ENCODE measurements around the gene KCNE1.
"Not testable (repeated sequence)": the region's sequence is repeated elsewhere in the genome, so short reads cannot be mapped to it uniquely, and the experiment has no call there.

The KCNE1 gene

DNA sequence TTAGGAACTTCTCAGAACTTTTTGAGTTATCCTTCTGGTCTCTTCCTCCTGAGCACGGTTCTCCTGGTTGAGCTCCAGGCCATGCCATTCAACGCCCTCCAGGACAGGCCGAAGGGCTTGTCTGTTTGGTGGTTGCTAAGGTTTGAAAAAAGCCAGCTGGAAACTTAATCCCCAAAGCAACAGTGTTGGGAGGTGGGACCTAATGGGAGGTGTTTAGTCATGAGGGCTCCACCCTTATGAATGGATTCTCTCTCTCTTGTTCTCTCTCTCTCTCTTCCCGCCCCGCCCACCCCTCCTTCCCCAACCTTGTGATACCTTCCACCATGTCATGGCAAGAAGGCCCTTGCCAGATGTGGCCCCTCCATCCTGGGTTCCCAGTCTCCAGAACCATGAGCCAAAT is 829 bp downstream of the KCNE1 start:
- no peak for DNase-seq

DNA sequence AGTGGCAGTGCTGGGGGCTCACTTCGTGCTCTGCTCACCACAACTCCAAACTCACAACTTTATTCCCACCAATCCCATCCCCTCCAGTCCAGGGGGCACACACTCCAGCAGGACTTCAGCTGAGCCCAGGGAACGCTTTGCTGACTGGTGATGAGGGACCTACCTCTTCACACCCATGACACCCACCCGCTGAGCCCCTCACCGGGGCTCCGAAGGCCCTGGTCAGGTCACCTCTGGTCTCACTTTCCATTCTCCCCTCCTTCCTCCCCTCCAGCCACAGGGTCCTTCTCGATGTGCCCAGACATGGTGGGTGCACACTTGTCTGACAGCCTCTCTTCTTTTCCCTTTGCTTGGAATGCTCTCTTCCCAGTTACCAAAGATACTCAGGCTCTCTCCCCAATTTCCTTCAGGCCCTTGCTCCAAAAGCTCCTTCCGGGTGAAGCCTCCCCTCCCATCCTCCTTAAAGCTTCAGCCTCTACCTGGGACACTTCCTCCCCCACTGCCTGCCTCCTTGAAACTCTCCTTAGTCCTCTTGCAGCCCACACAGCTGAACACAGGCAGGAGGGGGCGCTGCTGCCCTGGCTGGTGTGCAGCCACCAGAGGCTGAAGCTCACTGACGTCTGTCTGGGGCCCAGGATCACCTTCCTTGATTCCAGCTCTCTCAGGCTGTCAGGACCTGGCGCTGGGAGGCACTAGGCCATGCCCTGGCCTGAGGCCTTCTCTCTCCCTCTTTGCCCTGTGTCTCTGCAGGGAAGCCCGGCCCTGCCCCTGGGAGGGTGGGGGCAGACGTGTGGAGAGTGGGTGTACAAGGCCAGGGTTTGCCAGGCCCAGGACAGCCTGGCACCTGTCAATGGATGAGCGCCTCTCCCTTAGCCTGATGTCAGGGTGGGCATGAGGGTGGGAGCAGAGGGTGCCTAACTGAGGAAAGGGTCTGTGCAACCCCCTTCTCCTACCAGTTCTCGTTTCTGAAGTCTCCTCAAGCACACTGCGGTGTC is 1.6 kb downstream of the KCNE1 start:
- no peak for DNase-seq

DNA sequence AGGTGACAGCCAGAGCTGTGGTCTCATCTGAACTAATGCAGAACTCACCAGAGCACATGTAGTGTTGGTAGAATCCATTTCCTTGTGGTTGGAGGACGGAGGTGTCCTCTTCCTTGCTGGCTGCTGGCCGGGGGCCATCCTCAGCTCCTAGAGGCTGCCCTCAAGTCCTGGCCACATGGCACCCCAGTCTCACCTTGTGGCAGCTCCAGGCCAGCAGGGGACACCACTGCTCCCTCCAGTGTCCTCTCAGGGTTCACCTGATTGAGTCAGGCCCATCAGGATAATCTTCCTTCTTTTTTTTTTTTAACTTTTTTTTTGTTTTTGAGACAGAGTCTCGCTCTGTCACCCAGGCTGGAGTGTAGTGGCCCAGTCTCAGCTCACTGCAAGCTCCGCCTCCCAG is 2.9 kb downstream of the KCNE1 start:
- DNase-seq, result no peak

DNA sequence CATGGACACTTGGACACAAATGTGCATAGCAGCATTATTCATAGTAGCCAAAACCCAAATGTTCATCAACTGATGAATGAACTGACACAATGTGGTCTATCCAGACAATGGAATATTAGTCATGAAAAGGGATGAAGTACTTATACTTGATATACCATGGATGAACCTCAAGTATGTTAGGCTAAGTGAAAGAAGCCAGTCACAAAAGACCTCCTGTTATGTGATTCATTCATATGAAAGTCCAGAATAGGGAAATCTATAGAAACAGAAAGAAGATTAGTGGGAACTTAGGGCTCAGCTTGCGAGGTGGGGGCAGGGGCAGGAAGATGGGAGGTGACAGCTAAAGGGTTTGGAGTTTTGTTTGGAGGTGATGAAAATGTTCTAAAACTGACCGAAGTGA is 7.4 kb downstream of the KCNE1 start:
- no peak for DNase-seq

DNA sequence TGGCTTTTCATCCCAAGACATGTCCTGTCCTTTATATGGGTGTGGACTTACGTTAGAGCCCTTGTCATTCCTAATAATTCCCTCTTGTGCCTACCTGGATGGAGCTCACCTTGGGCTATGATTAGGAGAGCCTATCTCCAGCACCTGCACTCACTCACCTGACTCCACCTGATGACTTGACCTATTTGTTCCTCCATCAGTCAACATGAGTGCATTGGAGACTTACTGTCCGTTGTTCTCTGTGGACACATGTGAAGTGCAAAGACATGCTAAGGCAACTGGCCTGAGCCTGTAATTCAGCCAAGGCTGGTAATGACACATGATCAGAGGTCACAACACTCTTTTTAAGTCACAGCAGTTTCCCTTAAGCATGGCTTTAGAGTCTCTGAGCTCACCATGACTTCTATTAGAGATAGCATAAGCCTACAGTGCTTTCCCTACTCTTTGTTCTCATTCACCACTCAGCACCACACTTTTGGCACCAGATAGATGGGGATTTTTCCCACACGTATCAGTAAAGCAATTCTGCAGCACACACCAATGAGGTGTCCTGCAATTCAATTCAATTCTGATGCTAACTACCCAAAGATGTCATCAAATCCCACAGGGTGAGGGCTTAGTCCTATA is 9.4 kb downstream of the KCNE1 start:
- no peak for DNase-seq

DNA sequence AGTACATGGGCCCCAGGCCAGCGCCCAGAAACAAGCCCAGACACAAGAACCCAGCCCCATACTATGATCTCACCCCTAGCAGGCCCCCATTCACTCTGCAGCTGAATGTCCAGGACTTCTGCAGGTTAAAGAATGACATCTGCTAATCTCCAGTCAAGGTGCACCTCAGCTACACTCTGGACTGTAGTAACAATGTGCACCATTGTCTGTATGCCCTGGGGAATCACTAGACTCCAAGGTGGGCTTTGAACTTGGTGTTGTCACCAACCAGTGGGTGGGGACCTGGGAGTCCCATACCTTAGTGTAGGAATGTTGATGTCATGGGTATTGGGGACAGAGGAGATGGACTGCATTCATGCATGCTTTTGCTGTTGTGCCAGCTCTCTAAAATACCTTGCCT is 10.3 kb downstream of the KCNE1 start:
- no peak for DNase-seq

DNA sequence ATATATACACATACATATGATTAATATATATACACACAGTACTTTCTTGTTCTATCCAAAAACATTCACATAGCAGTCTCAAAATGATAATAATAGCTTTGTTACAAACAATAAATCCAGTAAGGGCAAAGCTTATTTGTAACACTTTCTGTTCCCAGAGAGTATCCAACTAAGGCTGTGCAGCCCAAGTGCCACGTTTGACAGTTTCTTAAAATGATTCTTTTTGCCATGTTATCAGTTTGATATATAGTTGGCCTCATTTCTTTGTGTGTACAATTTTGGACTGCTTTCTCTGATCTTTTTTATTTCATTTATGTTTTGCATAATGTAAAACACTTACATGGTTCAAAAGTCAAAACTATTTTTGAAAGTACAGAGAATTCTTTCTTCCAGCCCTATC is 11.8 kb downstream of the KCNE1 start:
- DNase-seq, result no peak

DNA sequence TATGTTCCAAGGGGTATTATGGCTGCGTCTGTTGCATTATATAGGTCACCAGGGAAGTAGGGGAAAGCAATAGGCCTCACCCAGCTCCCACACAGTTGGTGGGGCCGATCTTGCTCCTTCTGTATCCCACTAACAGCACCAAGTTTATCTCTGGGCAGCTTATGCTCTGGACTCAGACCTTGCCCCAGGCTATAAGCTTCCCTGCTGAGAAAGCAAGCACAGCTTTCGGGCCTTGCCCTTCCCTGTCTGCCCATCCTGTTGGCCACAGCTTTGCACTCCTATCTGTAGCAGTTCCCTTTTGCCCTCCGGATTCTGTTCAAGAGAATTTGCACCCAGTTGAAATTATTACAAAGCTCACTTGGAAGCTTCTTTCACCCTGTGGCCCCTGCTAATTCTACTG is 12.9 kb downstream of the KCNE1 start:
- no peak for DNase-seq

DNA sequence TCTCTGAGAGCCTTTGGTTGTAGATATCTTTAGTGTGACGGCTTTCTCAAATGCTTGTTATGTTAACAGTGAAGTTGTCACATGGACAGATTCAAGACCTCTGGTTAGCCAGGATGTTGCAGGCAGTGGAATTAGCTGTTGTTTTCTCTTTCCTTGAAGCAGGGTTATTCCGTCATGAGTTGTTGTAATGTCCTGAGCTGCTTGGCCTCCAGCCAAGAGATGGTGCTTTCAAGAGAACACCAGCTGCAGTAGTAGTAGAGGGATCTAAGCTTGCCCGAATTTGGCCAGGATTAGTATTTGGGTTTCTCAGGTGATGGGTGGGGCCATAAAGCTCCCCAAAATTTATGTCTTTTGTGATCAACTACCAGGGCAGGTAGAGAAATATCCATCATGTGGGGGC is 13.4 kb downstream of the KCNE1 start:
- no peak for DNase-seq

DNA sequence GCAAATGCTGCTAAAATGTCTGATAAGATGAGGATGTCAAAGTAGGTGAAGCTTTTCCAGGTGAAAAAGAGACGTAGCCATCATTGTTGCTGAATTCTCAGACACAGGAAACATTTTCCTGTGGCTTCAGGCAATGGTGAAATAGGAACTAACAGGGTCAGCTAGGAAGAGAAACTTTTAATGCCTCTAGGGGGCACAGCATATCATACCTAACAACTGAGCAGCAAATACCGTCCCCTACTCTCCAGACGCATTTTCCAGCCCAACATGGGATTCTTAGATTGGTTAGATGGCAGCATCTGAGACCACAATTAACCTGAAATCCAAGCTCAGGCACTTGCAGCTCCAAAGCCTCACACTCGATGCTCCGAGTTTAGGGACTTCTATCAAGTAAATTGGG is 28.2 kb downstream of the KCNE1 start:
- DNase-seq, result not testable (repeated sequence)

DNA sequence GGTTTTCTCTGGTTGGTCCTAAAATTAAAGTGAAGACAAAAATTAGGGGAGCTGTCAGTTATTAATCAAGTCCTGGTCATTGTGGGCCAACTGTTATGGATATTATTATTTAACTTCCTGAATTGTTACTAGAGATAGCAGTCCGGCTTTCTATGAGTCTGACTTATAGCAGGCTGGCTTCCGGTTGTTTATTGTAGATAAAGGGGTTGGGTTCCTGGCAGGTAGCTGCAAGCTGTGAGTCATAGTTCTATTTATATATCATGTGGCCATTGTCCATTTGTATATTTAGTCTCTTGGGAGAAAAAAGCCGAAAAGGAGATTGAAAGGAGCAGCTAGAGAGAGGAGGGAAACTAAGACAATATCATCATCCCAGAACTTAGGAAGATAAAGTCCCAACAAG is 28.6 kb downstream of the KCNE1 start:
- DNase-seq, result not testable (repeated sequence)

DNA sequence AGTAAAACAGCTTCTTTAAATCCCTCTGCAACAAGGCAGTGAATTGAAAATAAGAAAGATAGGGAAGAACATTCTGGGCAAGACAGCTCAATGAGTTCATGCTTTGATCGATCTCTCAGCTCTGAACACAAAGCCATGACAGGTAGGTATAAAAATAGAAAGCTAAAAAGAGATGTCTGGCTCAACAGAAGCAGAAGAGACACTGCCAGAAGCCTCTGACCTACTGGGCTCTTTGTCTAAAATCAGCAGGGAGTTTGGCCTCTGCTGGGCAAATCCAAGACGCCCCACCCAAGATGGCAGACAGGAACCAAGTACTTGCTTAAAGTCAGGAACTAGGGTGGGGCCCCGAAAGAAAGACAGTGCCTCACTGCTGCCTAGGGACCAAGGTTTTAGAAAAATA is 44.7 kb downstream of the KCNE1 start:
- DNase-seq, result not testable (repeated sequence)

DNA sequence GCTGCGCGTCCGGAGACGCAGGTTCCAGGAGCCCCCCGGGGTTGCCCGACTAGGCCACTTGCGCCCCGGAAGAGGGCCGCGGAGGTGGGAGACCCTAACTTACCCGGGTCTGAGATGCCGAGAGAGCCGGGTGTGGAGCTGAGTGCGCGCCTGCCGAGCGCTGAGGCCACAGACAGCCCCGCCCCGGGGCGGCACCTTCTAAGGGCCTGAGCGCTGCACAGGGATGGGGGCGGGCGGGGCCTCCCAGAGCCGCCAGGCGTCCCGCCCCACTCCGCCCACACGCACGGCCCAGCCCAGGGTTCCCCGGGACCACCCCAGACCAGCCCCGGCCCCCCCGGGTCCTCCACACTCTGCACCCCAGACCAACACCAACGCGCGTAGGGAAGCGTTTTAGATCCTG is 52.6 kb downstream of the KCNE1 start:
- not testable (repeated sequence) for DNase-seq

DNA sequence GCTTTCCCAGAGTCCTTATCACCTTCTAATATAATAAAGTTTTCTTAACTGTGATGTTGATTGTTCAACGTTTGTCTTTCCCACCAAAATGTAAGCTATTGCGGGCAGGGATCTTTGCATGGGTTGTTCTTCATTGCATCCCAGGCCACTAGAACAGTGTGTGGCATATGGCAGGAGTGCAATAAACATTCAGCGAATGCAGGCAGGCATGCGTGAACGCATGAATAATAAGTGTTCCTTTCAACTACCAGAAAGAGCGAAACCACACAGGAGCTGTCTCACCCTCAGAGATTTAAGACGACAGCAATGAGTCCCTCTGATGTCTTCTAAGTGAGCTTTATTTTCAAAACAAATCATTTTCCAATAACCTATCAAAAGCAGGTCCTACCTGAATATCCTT is 53.7 kb downstream of the KCNE1 start:
- not testable (repeated sequence) for DNase-seq

DNA sequence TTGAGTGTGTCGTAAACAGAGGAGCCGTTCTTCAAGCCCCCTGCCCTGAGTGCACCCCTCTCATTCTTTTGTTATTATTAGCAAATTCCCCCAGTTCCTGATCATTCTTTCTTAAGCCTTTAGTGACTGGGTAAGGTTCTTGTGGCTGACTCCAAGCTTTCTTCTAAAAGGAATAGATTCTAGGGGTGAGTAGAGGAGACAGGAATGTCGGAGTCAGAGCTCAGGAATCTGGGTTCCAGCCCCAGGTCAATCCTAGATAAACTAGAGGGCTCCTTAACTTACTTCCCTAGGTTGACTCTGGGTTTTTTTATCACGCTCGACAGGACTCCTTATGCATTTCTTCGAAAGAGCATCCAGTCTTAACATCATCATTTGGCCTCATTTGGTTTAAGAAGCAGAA is 55.8 kb downstream of the KCNE1 start:
- not testable (repeated sequence) for DNase-seq

DNA sequence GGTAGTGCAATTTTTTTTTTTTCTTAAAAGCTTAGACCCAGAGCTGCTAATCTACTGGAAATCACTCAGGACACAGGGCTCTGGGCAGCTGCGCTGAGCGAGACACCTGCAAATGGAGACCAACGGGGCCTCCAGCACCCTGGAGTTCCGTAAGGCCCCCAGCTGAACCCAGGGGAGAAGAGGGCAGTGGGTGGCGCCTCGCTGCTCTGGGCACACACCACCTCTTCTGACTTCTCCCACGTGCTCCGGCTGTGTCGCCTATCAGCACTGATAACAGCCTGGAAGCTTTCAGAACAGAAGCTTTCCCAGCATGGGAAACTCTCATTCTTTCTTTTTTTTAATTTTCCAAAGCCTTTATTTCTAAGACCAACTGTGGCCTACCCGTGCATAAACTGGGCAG is 56.4 kb downstream of the KCNE1 start:
- not testable (repeated sequence) for DNase-seq

DNA sequence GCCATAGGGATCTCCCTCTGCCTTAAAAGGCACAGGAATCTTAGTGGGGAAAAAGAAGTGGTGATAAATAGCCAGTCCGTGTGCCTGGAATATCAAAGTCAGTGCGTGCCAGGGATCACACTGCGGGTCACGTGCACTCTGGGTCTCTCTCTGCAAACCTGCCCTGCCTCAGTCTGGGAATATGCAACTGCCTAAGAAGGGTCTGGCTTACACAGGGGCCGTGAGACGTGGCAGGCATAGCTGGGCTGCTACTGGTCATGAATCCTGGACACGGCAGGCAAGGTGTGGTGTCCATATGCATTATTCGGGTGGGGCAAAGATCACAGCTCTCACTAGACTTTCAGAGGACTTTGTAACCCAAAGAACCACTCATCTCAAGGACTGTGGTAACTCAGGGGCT is 65.0 kb downstream of the KCNE1 start:
- DNase-seq, result not testable (repeated sequence)

DNA sequence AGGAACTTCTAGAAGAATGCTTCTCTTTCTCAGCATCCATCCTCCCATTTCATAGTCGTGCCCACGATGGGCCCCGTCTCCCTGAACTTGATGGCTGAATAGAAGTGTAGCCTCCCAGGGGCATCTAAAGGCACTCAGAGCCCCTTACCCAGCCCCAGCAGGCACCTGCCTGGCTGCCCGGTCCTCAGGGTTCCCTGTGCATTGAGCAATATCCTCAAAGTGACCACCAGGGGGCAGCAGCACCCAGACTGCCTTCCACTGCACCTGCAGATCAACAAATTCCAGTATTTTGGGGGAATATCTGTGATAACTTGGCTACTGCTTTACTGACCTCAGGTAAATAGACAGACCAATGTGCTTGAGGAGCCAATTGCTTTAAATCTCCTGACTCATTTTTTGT is 68.5 kb downstream of the KCNE1 start:
- DNase-seq, result not testable (repeated sequence)

DNA sequence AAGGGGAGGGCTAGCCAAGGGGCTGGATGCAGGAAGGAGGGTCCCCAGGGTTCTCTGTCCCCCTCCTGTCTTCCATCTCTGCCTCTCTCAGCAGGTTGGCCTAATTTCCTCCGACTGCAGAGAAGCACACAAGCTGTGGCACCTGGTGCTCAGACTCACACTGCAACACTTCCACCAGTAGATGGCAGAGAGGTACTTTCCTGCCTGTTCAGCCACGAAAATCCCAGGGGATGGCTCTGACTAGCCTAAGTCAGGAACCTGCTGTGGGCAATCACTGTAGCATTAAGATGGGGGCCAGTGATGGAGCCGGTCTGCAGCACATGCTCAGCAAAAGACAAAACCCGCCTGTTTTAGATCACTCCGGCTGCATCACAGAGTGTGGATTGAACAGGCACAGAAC is 82.3 kb downstream of the KCNE1 start:
- DNase-seq, result not testable (repeated sequence)

DNA sequence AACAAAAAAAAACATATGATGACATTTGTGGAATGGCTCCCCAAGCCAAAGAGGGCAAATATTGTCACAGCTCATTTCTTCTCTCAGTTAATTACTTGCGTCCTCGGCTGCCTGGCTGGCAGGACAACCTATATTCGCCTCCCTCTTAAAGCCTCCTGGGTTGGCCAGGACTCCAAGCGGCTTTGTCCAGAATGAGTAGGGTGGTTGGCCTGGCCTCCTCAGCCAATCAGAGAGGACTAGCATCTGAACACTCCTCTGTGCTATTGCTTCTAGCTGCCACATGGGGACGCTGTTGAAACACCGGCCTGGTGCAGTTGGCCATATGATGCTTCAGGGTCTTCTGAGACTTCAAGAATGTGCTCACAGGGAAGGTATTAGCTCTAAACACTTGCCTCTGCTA is 83.6 kb downstream of the KCNE1 start:
- DNase-seq, result not testable (repeated sequence)

DNA sequence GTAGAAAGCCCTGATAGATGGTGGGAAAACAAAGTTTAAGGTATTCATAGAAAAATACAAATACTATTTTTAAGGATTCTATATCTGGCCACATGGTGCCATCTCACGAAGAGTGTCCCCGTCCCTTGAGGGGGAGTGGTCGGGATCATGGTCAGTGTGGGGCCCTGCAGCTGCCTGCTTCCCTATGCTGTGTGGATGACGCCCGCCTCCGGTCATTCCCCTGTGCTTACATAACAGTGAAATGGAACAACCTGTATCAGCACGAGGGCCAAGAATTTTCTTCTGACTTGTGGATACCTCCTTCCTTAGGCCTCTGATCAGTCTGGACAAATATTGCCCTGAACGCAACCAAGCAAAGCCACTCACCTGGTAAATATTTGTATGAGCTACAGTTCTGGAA is 84.7 kb downstream of the KCNE1 start:
- DNase-seq, result not testable (repeated sequence)

DNA sequence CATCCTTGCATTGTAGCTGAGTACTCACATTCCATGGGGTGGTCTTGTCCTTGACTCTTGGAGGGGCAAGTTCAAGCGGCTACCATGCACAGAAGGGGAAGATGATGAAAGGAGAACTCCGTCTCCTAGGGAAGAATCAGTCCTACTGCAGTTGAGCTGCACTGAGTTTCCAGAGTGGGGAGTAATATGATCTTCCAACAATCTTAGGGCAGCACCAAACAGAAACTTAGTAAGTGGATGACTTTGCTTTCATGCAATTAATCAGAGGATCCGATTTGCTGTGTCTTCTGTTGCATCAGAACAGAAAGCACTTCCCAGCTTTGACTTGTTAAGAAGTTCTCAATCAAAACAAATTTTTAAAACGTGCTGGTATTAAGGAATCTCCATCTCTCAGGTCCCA is 88.2 kb downstream of the KCNE1 start, which contains the start of gene SMIM34:
SMIM34 (minus strand) TSS at position 147 of the 400 bp plus-strand sequence; CDS start at position 35, 112 bp downstream.
- not testable (repeated sequence) for DNase-seq

DNA sequence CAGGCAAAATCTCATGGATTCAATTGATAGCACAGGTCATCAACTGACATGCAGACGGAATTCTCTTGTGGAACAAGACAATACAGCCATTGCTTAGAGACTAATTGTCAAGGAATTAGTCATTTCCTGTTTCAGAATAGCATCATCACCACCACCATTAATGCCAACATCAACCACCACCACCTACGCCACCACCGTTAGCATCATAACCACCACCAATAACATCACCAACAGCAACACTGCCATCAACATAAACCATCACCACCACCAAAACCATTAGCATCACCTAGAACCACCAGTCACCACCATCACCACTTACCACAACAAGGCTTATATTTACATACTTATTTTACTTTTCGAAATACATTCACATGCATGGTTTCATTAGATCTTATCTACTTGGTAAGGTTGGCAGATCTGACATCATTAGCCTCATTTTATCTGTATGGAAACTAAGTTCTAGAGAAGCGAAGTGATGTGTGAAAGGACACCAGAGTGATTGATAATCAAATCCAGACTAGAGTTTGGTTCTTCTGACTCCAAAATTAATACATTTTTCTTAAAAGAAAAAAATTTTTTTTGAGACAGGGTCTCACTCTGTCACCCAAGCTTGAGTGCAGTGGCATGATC is 94.4 kb downstream of the KCNE1 start:
- DNase-seq, result not testable (repeated sequence)

Measured in right kidney (tissue), 1 donor.